Skeletal muscle satellite cell (primary cell): Measurements from ENCODE around the gene TSSC4.

Source experiments
- H3K27me3 ChIP-seq: 2 replicates; pipeline ENCODE4 v1.7.0; 2013; ENCODE audit warnings: low read length; ENCODE audit not compliant: control insufficient read depth, insufficient read depth
- H3K36me3 ChIP-seq: 2 replicates; pipeline ENCODE4 v1.7.0; 2013; ENCODE audit warnings: mild to moderate bottlenecking, control low read depth, low read length; ENCODE audit not compliant: insufficient read depth
- H3K4me1 ChIP-seq: 2 replicates; pipeline ENCODE4 v1.7.0; 2013; ENCODE audit warnings: low read length; ENCODE audit not compliant: control insufficient read depth, insufficient read depth
- H3K4me2 ChIP-seq: 2 replicates; pipeline ENCODE4 v1.7.0; 2013; ENCODE audit warnings: mild to moderate bottlenecking, low read length
- H3K4me3 ChIP-seq: 2 replicates; pipeline ENCODE4 v1.7.0; 2013; ENCODE audit warnings: low read length
- H3K9ac ChIP-seq: 2 replicates; pipeline ENCODE4 v1.7.0; 2013; ENCODE audit warnings: mild to moderate bottlenecking, low read depth, low read length, moderate library complexity
- H3K9me3 ChIP-seq: replicated peaks from 2 replicates; pipeline ENCODE4 v1.7.0; 2013; ENCODE audit warnings: mild to moderate bottlenecking, control low read depth, low read length

TSSC4 gene

DNA sequence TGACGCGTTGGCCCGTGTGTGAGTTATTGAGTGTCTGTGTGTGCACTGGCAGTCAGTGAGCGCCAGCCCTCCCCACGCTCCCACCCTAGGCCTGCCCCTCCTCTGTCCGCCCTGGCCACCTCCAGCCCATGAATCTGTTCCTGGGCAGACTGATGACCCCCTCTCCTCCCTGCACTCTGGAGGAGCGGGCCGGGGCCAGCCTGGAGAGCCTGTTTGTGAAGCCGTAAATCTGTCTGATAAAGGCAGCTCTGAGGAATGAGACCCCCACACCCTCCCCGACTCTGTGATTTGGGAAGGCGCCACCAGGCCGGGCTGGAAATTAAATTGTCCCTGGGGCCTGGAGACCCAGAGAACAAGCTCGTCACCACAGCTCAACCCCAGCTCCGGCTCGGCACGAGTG lies 8.6 kb downstream of the TSSC4 start:
- H3K36me3 ChIP-seq, result peaks cover 1% of the 10 kb centered on the region
- no peaks in the 10 kb centered on the region for H3K9me3 ChIP-seq
- no peaks in the 10 kb centered on the region for H3K4me1 ChIP-seq
- peaks cover 26% of the 10 kb centered on the region for H3K27me3 ChIP-seq
- no peak overlapping the region for H3K4me2 ChIP-seq
- H3K9ac ChIP-seq, result no peak overlapping the region
- H3K4me3 ChIP-seq, result no peak overlapping the region

DNA sequence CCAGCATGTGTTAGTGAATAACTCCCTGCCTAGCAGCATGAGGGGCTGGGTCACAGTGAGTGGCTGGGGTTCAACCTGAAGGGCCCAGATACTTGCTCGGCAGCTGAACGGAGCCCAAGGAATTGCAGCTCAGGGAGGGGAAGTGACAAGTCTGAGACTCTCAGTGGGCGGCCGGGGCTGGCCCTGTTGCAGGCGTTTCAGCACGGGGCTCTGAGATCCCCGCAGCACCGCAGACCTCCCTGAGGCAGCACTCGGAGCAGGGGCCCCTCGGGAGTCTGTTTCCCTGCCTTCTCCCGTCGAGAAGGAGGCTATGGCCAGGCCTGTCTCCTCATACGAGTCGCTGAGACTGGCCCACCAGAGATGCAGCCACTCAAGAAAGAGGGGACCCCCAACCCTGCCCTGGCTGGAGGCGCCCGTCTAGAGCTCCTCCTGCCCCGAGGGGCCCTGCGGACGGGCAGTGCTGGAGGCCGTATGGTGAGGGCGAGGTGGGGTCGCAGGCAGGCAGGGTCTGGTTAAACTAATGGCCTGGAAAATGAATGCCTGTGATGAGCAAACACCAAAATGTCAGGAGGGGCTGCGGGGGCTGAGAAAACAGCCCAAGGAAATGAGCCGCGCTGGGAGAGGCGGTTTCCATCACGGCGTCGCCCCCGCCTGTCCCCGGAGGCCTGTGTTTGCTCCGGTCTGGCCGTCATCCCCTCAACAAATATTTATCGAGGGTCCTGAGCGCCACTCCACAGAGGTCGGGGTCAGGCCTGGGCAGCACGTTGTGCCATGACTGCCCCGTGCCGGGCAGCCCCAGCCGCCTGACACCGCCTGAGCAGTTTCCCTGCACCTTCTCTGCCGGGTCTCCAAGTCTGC lies 9.3 kb downstream of the TSSC4 start:
- Histone ChIP-seq H3K9ac (no peak overlapping the region), H3K4me2 (no peak overlapping the region), H3K36me3 (no peaks in the 10 kb centered on the region), H3K9me3 (no peaks in the 10 kb centered on the region), H3K4me1 (no peaks in the 10 kb centered on the region), H3K4me3 (no peak overlapping the region), H3K27me3 (peaks cover 26% of the 10 kb centered on the region)

DNA sequence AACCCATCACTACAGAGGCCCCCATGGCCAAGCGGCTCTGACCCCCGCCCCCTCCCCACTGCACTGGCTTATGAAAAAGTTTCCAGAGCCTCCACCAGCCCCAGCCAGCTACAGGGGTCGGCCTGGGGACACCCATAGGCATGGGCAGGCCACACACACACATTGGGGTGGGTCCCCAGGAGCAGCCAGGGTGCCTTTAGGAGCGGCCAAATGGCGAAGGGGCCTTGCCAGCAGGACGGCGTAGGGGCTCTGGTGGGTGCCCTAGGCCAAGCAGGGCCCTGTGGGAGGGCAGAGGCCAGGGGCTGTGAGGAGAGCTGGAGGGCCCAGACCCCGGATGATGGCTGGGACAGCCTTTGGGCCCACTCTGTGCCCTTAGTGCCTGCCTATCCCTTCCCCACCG lies 10.1 kb downstream of the TSSC4 start:
- Histone ChIP-seq H3K9ac (no peak overlapping the region), H3K4me1 (no peaks in the 10 kb centered on the region), H3K9me3 (no peaks in the 10 kb centered on the region), H3K4me2 (no peak overlapping the region), H3K36me3 (no peaks in the 10 kb centered on the region), H3K27me3 (peaks cover 28% of the 10 kb centered on the region), H3K4me3 (no peak overlapping the region)

DNA sequence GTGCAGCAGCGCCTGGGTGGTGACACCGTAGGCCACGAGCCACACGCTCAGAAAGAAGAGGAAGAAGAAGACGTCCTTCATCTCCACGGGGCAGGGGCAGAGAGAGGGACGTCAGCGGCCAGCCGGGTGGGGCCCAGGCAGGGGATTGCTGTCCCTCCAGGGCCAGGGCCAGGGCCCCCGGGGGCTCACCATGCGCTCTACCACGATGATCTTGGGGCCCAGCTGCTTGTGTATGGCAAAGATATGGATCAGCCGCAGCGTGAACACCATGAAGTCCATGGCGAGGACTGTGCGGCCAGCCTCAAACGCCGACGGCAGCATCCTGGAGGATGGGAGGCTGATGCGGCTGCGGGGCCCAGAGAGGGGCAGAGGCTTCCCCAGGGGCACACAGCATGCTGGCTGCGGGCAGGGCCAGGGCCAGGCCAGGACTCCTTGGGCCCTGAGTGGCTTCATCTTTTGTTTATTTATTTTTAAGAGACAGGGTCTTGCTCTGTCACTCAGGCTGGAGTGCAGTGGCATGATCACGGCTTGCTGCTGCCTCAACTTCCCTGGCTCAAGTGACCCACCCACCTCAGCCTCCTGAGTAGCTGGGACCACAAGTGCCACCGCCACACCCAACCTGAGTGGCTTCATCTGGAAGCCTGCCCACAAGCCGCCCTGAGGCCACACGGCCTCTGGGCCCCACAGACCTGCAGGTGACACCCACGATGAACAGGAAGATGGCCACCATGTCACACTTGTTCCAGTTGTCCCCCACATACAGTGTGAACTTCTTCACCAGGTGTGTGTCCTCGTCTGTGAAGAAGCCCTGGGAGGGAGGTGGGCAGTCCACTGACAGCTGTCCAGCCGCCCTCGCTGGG lies 11.1 kb downstream of the TSSC4 start:
- no peak overlapping the region for H3K4me2 ChIP-seq
- H3K36me3 ChIP-seq, result no peaks in the 10 kb centered on the region
- H3K9me3 ChIP-seq, result no peaks in the 10 kb centered on the region
- no peaks in the 10 kb centered on the region for H3K4me1 ChIP-seq
- H3K4me3 ChIP-seq, result no peak overlapping the region
- H3K9ac ChIP-seq, result no peak overlapping the region
- H3K27me3 ChIP-seq, result peaks cover 33% of the 10 kb centered on the region

DNA sequence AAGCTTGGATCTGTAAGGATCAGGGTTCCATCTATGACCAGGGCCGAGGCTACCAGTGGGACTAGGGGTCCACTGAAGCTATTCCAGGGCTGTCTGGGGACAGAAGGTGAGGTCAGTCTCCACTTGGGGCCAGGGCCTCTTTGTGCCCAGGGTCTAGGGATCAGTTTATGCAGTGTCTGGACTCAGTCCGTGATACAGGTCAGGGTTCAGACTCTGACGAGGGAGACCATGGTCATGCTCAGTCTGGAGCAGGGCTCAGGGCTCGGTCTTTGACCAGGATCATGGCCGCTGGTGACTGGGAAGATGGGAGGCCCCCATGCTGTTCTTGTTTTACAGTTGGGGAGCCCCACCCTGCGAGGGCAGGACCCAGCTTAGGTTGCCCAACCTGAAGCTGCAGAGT lies 11.8 kb downstream of the TSSC4 start:
- H3K9me3 ChIP-seq, result no peaks in the 10 kb centered on the region
- H3K4me3 ChIP-seq, result no peak overlapping the region
- peaks cover 33% of the 10 kb centered on the region for H3K27me3 ChIP-seq
- no peak overlapping the region for H3K9ac ChIP-seq
- H3K4me2 ChIP-seq, result no peak overlapping the region
- H3K4me1 ChIP-seq, result no peaks in the 10 kb centered on the region
- no peaks in the 10 kb centered on the region for H3K36me3 ChIP-seq

DNA sequence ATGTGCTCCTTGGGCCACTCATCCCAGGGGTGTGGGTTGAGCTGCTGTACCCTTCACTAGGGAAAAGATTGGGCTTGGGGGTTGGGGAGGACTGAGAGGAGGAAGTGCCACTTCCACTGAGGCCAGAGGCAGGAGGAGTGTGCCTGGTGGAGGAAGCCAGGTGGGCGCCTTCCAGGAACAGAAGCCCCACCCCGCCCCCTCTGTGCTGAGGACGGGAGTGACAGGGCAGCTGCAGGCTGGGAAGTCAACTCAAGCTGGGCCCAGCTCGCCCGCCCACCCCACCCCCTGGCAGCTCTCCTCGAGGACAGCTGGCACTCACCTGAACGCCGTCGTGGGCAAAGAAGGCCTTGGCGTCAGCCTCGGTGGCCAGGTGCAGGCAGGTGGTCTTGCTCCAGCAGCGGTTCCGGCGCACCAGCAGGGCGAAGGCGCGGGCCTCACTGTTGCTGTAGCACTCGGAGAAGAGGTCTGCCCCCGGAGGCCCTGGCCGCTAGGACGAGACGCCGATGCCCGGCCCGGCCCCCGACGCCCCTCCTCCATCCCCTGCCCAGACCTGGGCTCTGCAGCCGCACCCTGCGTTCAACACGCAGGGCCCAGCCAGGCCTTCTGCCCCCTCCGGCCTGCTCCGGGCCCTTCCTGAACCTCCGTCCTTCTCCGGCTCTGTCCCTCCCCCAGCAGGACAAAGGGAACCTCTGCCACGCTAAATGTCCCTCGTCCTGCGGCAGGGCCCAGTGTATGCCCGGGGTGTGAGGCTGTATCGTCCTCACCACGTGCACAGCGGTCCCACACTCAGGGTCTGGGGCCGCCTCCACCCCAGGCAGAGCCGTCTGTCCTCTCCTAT lies 13.4 kb downstream of the TSSC4 start:
- Histone ChIP-seq H3K9me3 (no peaks in the 10 kb centered on the region), H3K4me1 (no peaks in the 10 kb centered on the region), H3K4me3 (no peak overlapping the region), H3K27me3 (peaks cover 26% of the 10 kb centered on the region), H3K9ac (no peak overlapping the region), H3K4me2 (no peak overlapping the region), H3K36me3 (no peaks in the 10 kb centered on the region)

DNA sequence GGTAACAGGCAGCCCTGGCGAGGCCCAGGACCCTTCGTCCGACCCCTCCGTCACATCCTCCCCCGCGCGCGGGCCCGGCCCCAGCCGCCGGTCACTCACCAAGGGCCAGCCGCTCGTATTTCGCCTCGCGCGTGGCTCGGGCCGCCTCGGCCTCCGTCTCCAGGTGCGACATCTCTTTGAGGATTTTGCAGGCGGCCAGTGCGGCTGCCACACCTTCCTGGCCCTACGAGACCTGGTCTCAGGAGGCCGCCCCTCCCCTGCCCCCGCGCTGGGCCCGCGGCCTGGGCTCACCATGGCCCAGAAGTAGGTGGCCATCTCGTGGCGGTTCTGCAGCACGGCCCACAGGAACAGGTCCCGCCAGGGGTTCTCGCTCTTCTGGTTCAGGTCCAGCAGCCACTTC lies 14.1 kb downstream of the TSSC4 start:
- H3K27me3 ChIP-seq, result peaks cover 20% of the 10 kb centered on the region
- no peaks in the 10 kb centered on the region for H3K9me3 ChIP-seq
- H3K4me3 ChIP-seq, result no peak overlapping the region
- H3K36me3 ChIP-seq, result no peaks in the 10 kb centered on the region
- H3K9ac ChIP-seq, result no peak overlapping the region
- no peak overlapping the region for H3K4me2 ChIP-seq
- no peaks in the 10 kb centered on the region for H3K4me1 ChIP-seq

DNA sequence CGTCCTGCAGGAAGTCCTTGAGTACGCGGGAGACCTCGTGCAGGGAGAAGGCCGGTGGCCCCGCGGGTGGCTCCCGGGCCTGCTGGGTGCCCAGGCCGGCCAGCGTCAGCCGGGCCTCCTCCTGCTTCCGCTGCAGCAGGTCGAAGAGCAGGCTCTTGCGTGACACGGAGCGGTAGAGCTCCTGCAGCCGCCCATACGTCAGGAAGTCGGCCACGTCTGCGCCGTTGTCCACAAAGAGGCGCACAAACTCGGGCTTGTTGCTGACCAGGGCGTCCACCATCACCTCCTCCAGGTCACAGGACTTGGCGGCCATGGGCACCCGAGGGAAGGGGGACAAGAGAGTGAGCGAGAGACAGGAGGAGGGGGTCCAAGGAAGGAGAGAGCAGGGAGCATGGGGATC lies 14.6 kb downstream of the TSSC4 start:
- Histone ChIP-seq H3K4me1 (no peaks in the 10 kb centered on the region), H3K9me3 (no peaks in the 10 kb centered on the region), H3K9ac (no peak overlapping the region), H3K4me2 (no peak overlapping the region), H3K36me3 (no peaks in the 10 kb centered on the region), H3K4me3 (no peak overlapping the region), H3K27me3 (peaks cover 16% of the 10 kb centered on the region)

DNA sequence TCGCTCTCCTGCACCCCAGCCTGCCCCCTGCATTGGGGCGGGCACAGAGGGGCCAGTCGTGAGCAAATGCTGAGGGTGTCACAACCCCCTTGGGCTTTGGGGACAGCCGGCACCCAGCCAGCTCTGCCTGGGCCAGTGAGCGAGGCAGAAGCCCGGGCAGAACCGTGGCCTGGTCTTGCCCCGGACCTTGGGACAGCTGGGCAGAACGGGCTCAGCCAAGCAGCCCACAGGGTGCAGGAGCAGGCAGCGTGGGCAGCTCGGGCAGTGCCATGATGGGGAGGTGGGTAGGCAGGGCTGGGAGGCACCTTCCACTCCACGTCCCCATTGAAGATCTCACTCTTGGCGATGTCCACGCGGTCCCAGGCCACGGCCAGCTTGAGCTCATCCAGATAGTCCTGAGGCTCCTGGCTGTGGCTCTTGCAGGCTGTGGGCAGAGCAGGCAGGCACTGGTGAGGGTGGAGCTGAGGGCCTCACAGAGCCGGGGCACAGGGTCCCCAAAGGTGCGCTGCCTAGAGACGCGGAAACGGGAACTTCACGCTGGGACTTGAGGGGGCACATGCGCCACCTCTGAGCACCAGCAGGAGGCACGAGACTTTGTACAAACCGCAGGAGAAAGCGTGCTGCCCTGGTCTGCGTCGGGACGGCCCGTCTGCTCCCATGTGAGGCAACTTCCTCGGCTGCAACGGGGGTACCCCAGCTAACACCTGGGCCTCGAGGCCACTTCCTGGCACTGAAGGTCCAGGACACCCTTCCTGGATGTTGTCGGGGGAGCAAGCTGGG lies 15.2 kb downstream of the TSSC4 start:
- Histone ChIP-seq H3K9ac (no peak overlapping the region), H3K36me3 (no peaks in the 10 kb centered on the region), H3K9me3 (no peaks in the 10 kb centered on the region), H3K4me2 (no peak overlapping the region), H3K27me3 (peaks cover 16% of the 10 kb centered on the region), H3K4me1 (no peaks in the 10 kb centered on the region), H3K4me3 (no peak overlapping the region)

DNA sequence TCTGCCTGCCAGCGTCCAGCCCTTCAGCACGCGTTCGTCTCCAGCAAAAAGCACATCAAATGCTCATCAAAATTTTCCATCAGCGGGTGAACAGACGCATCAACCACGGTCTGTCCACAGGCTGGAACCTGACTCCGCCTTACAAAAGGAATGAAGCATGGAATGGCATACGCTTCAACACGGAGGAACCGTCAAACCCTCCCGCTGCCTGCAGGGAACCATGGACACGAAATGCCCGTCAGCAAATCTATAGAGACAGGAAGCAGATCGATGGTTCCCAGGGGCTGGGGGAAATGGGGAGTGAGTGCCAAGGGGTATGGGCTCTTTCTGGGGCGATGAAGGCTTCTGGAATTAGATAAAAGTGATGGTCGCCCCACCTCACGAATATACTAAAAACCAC lies 16.2 kb downstream of the TSSC4 start:
- peaks cover 16% of the 10 kb centered on the region for H3K27me3 ChIP-seq
- H3K4me2 ChIP-seq, result no peak overlapping the region
- H3K9me3 ChIP-seq, result no peaks in the 10 kb centered on the region
- no peaks in the 10 kb centered on the region for H3K4me1 ChIP-seq
- no peaks in the 10 kb centered on the region for H3K36me3 ChIP-seq
- H3K4me3 ChIP-seq, result no peak overlapping the region
- no peak overlapping the region for H3K9ac ChIP-seq
